Cardiac muscle cell (in vitro differentiated cells and primary cell): ENCODE data around the gene RB1. TPM values are rescaled to one million over a fixed set of nuclear protein-coding genes. Genes with fewer than 3 reads are reported as not detected.

Experiments
- polyA plus RNA-seq: library from polyadenylated mRNA; unstranded; fragments of >200 nt; fragmentation: Nextera tagmentation; extraction: Ambion mirVana; gene quantifications from 2 replicates; pipeline ENCODE4 v1.2.1, GENCODE V29; 2016
- total RNA-seq: library from RNA; depleted of rRNA; stranded (reverse); fragments of >200 nt; gene quantifications from 2 replicates; pipeline ENCODE4 v1.2.3, GENCODE V29; 2016

The RB1 gene
- total and polyA plus RNA-seq, 2 experiments from 2014 or later = 23.0 to 23.6 TPM

Other genes starting within 250 kb of the RB1 start
- 22.4 and 24.0 TPM in 2 replicates for gene MED4, start 208.6 kb upstream of the RB1 start, total RNA-seq
- gene MED4, start 208.6 kb upstream of the RB1 start, polyA plus RNA-seq = 77.3 and 80.5 TPM in 2 replicates
- gene ITM2B, start 70.5 kb upstream of the RB1 start, total RNA-seq = 123 and 135 TPM in 2 replicates
- gene ITM2B, start 70.5 kb upstream of the RB1 start, polyA plus RNA-seq = 360 and 404 TPM in 2 replicates
- 0.11 and 0.45 TPM in 2 replicates for gene LPAR6, start 109.4 kb downstream of the RB1 start, total RNA-seq
- 1.5 and 1.9 TPM in 2 replicates for gene LPAR6, start 109.4 kb downstream of the RB1 start, polyA plus RNA-seq
- gene RCBTB2, start 229.3 kb downstream of the RB1 start, total RNA-seq = 10.0 and 10.3 TPM in 2 replicates
- gene RCBTB2, start 229.3 kb downstream of the RB1 start, polyA plus RNA-seq = 13.2 and 15.4 TPM in 2 replicates